ENCODE results near the gene SPACA6. TPM values are rescaled to one million over a fixed set of nuclear protein-coding genes. Genes with fewer than 3 reads are reported as not detected.

Gene SPACA6
- polyA plus RNA-seq, 4 donors: 12.3 to 19.4 (median 15.7) TPM

- peak; percentile 91 to 97 (median 95) for DNase-seq (ENCODE audit: low read depth in 4 of 4, low spot score in 3 of 4)
Measured at GRCh38 chr19:51688671-51689571, 4.2 kb upstream of the SPACA6 start.

GRCh38 chr19:51689751-51690453 lies 3.2 kb upstream of the SPACA6 start:
- peak in 3 of 4 donors; percentile 60 to 66 (median 61) for DNase-seq (ENCODE audit: low read depth in 4 of 4, low spot score in 3 of 4)

- DNase-seq (ENCODE audit: low read depth in 4 of 4, low spot score in 3 of 4): peak; percentile 81 to 87 (median 83)
Measured at GRCh38 chr19:51690454-51691073, 2.6 kb upstream of the SPACA6 start.

- DNase-seq (ENCODE audit: low read depth in 4 of 4, low spot score in 3 of 4): no peak
Measured at GRCh38 chr19:51691074-51691583, 2.0 kb upstream of the SPACA6 start.

GRCh38 chr19:51691584-51692428 lies 1.3 kb upstream of the SPACA6 start:
- DNase-seq (ENCODE audit: low read depth in 4 of 4, low spot score in 3 of 4): no peak

GRCh38 chr19:51692468-51692867 lies 662 bp upstream of the SPACA6 start:
- no peak for DNase-seq (ENCODE audit: low read depth in 4 of 4, low spot score in 3 of 4)

- no peak for DNase-seq (ENCODE audit: low read depth in 4 of 4, low spot score in 3 of 4)
Measured at GRCh38 chr19:51693819-51694218, 689 bp downstream of the SPACA6 start.

GRCh38 chr19:51694318-51695085 lies 1.4 kb downstream of the SPACA6 start:
- DNase-seq (ENCODE audit: low read depth in 4 of 4, low spot score in 3 of 4): no peak

GRCh38 chr19:51695088-51695487 lies 2.0 kb downstream of the SPACA6 start:
- DNase-seq (ENCODE audit: low read depth in 4 of 4, low spot score in 3 of 4): no peak

GRCh38 chr19:51695702-51696315 lies 2.7 kb downstream of the SPACA6 start:
- no peak for DNase-seq (ENCODE audit: low read depth in 4 of 4, low spot score in 3 of 4)

- no peak for DNase-seq (ENCODE audit: low read depth in 4 of 4, low spot score in 3 of 4)
Measured at GRCh38 chr19:51696606-51697005, 3.5 kb downstream of the SPACA6 start.

GRCh38 chr19:51697169-51697776 lies 4.1 kb downstream of the SPACA6 start:
- DNase-seq (ENCODE audit: low read depth in 4 of 4, low spot score in 3 of 4): no peak

GRCh38 chr19:51698296-51698695 lies 5.2 kb downstream of the SPACA6 start:
- no peak for DNase-seq (ENCODE audit: low read depth in 4 of 4, low spot score in 3 of 4)

GRCh38 chr19:51699170-51699569 lies 6.0 kb downstream of the SPACA6 start:
- DNase-seq (ENCODE audit: low read depth in 4 of 4, low spot score in 3 of 4): no peak

- DNase-seq (ENCODE audit: low read depth in 4 of 4, low spot score in 3 of 4): no peak
Measured at GRCh38 chr19:51701468-51702100, 8.5 kb downstream of the SPACA6 start.

GRCh38 chr19:51702103-51702824 lies 9.1 kb downstream of the SPACA6 start:
- peak in 3 of 4 donors; percentile 30 to 51 (median 40) for DNase-seq (ENCODE audit: low read depth in 4 of 4, low spot score in 3 of 4)

GRCh38 chr19:51702825-51703574 lies 9.9 kb downstream of the SPACA6 start:
- DNase-seq (ENCODE audit: low read depth in 4 of 4, low spot score in 3 of 4): peak in 1 of 4 donors; percentile 12
